H1 (cell line): ENCODE data around the gene SELENOI. TPM values are rescaled to one million over a fixed set of nuclear protein-coding genes. Genes with fewer than 3 reads are reported as not detected.

ENCODE experiments used
- CTCF ChIA-PET: fragments of 300-600 bp; sonication (Branson Sonifier 250); formaldehyde crosslinking; loops from one replicate; lab custom pipeline; 2021; ENCODE audit not compliant: partially characterized antibody; lab: Charles Lee
- POLR2A ChIA-PET: fragments of 300-600 bp; sonication (Branson Sonifier 250); formaldehyde crosslinking; loops from one replicate; lab custom pipeline; 2021; ENCODE audit warnings: inconsistent platforms; ENCODE audit not compliant: partially characterized antibody; lab: Charles Lee
- DNase-seq, 2 experiments: peaks; one replicate each; pipeline versions ENCODE4 v3.0.0 to v3.0.0-alpha.2; 2010 to 2022; ENCODE audit warnings: low spot score in 2 of 2, low read depth in 1 of 2, mixed read lengths in 1 of 2
- FAIRE-seq: peaks from 2 replicates; lab custom pipeline; 2011; peaks lifted over from hg19 to GRCh38; lab: Jason Lieb, UNC
- H2AFZ ChIP-seq: 2 replicates; pipeline ENCODE4 v1.8.1; 2012; ENCODE audit warnings: low read length, inconsistent platforms
- H2AK5ac ChIP-seq: 2 replicates; pipeline ENCODE4 v1.6.1; 2013; ENCODE audit warnings: low read depth, low read length
- H2BK120ac ChIP-seq: replicated peaks from 2 replicates; pipeline ENCODE3; 2013; ENCODE audit warnings: low read depth, low read length, inconsistent platforms
- H2BK12ac ChIP-seq: 2 replicates; pipeline ENCODE4 v1.6.1; 2013; ENCODE audit warnings: low read depth, low read length
- H2BK15ac ChIP-seq: 2 replicates; pipeline ENCODE4 v1.6.1; 2013; ENCODE audit warnings: low read length
- H2BK20ac ChIP-seq: 2 replicates; pipeline ENCODE4 v1.6.1; 2013; ENCODE audit warnings: low read length
- H2BK5ac ChIP-seq: 2 replicates; pipeline ENCODE4 v1.6.1; 2013; ENCODE audit warnings: low read depth, low read length
- H3K14ac ChIP-seq: 2 replicates; pipeline ENCODE4 v1.6.1; 2013; ENCODE audit warnings: inconsistent platforms; ENCODE audit not compliant: insufficient read length
- H3K18ac ChIP-seq: 2 replicates; pipeline ENCODE4 v1.6.1; 2013; ENCODE audit warnings: low read length; ENCODE audit errors: extremely low read depth
- H3K23ac ChIP-seq: 2 replicates; pipeline ENCODE4 v1.6.1; 2013; ENCODE audit warnings: inconsistent platforms; ENCODE audit not compliant: insufficient read length
- H3K23me2 ChIP-seq: 2 replicates; pipeline ENCODE4 v1.6.1; 2013; ENCODE audit warnings: low read depth, low read length
- H3K27ac ChIP-seq: 2 replicates; pipeline ENCODE4 v1.6.1; 2011; ENCODE audit warnings: low read depth, low read length, inconsistent platforms
- H3K27me3 ChIP-seq, 4 experiments: replicated peaks in 1 of 4; 1 replicate in 1 of 4; 2 replicates in 3 of 4; pipeline versions ENCODE4 v1.6.1 to v1.8.1; 2011 to 2013; ENCODE audit warnings: low read length in 3 of 4, mild to moderate bottlenecking in 3 of 4, inconsistent platforms in 2 of 4, mixed read lengths in 2 of 4, moderate library complexity in 1 of 4; ENCODE audit not compliant: control insufficient read depth in 3 of 4, insufficient read depth in 3 of 4; ENCODE audit errors: extremely low read depth in 1 of 4
- H3K36me3 ChIP-seq, 4 experiments: 2 replicates each; pipeline versions ENCODE4 v1.6.1 to v1.8.1; 2011 to 2013; ENCODE audit warnings: mild to moderate bottlenecking in 4 of 4, low read length in 3 of 4, moderate library complexity in 2 of 4, control low read depth in 1 of 4, inconsistent platforms in 1 of 4; ENCODE audit not compliant: insufficient read depth in 4 of 4, control insufficient read depth in 2 of 4
- H3K4ac ChIP-seq: replicated peaks from 2 replicates; pipeline ENCODE3; 2013; ENCODE audit warnings: low read length, low read depth, mixed read lengths, inconsistent platforms; ENCODE audit not compliant: insufficient read length
- H3K4me1 ChIP-seq, 4 experiments: replicated peaks in 1 of 4; 1 replicate in 1 of 4; 2 replicates in 3 of 4; pipeline versions ENCODE4 v1.6.1 to v1.8.1; 2011 to 2013; ENCODE audit warnings: low read length in 3 of 4, inconsistent platforms in 2 of 4, mixed read lengths in 1 of 4; ENCODE audit not compliant: insufficient read depth in 4 of 4, control insufficient read depth in 3 of 4
- H3K4me2 ChIP-seq, 2 experiments: 2 replicates each; pipeline versions ENCODE4 v1.6.1 to v1.8.1; 2011 to 2013; ENCODE audit warnings: low read depth in 2 of 2, low read length in 2 of 2, control low read depth in 1 of 2, inconsistent platforms in 1 of 2, mild to moderate bottlenecking in 1 of 2; ENCODE audit not compliant: insufficient read depth in 1 of 2
- H3K4me3 ChIP-seq, 4 experiments: fragments of 200-600, 300-600 bp in 1 of 4; sonication (generic), shearing (Covaris generic), sonication (Bioruptor Twin) in 1 of 4; 2 replicates each; pipeline versions ENCODE4 v1.5.1 to v1.8.1; 2011 to 2016; ENCODE audit warnings: low read length in 4 of 4, low read depth in 3 of 4, control low read depth in 2 of 4, inconsistent platforms in 2 of 4, mild to moderate bottlenecking in 2 of 4, mixed read lengths in 1 of 4, moderate library complexity in 1 of 4; ENCODE audit not compliant: insufficient read depth in 2 of 4; ENCODE audit errors: extremely low read depth in 1 of 4
- H3K56ac ChIP-seq: replicated peaks from 2 replicates; pipeline ENCODE3; 2013; ENCODE audit warnings: low read depth, mild to moderate bottlenecking, mixed read lengths, low read length, inconsistent platforms; ENCODE audit not compliant: insufficient read length
- H3K79me1 ChIP-seq: 2 replicates; pipeline ENCODE4 v1.6.1; 2013; ENCODE audit warnings: low read depth, low read length, control low read depth
- H3K79me2 ChIP-seq, 2 experiments: 2 replicates each; pipeline versions ENCODE4 v1.6.1 to v1.8.1; 2012 to 2013; ENCODE audit warnings: low read length in 2 of 2, mild to moderate bottlenecking in 2 of 2, inconsistent platforms in 1 of 2; ENCODE audit not compliant: insufficient read depth in 2 of 2, control insufficient read depth in 1 of 2
- H3K9ac ChIP-seq, 4 experiments: replicated peaks in 1 of 4; 1 replicate in 1 of 4; 2 replicates in 3 of 4; pipeline versions ENCODE4 v1.6.1 to v1.8.1; 2011 to 2013; ENCODE audit warnings: low read depth in 3 of 4, low read length in 3 of 4, control low read depth in 2 of 4, mild to moderate bottlenecking in 2 of 4, moderate library complexity in 2 of 4, inconsistent platforms in 1 of 4; ENCODE audit errors: extremely low read depth in 1 of 4
- H3K9me3 ChIP-seq, 2 experiments: 2 replicates each; pipeline versions ENCODE4 v1.6.1 to v1.8.1; 2012 to 2013; ENCODE audit warnings: mild to moderate bottlenecking in 2 of 2, moderate library complexity in 2 of 2, control low read depth in 1 of 2, inconsistent platforms in 1 of 2, low read depth in 1 of 2, low read length in 1 of 2, mixed read lengths in 1 of 2; ENCODE audit not compliant: insufficient read depth in 2 of 2
- H4K20me1 ChIP-seq, 2 experiments: replicated peaks in 1 of 2; 2 replicates each; pipeline versions ENCODE3 to v1.8.1; 2011 to 2013; ENCODE audit warnings: inconsistent platforms in 2 of 2, low read length in 2 of 2, mild to moderate bottlenecking in 1 of 2; ENCODE audit not compliant: insufficient read depth in 2 of 2, control insufficient read depth in 1 of 2
- H4K5ac ChIP-seq: 2 replicates; pipeline ENCODE4 v1.6.1; 2013; ENCODE audit warnings: low read length, low read depth, mixed read lengths, inconsistent platforms; ENCODE audit not compliant: insufficient read length
- H4K8ac ChIP-seq: 2 replicates; pipeline ENCODE4 v1.8.0; 2013; ENCODE audit warnings: mild to moderate bottlenecking, moderate library complexity, low read length, inconsistent platforms; ENCODE audit not compliant: insufficient read depth; ENCODE audit errors: extremely low read depth
- H4K91ac ChIP-seq: replicated peaks from 2 replicates; pipeline ENCODE3; 2013; ENCODE audit warnings: low read length, mixed read lengths, inconsistent platforms; ENCODE audit not compliant: insufficient read length
- KDM1A ChIP-seq: fragments of 200-600, 300-600 bp; sonication (generic); IDR thresholded peaks from 2 replicates; pipeline ENCODE4 v1.7.1; 2016; ENCODE audit warnings: mild to moderate bottlenecking, low read length, borderline replicate concordance
- RAD21 ChIP-seq, 2 experiments: IDR thresholded peaks in 1 of 2; conservative IDR thresholded peaks in 1 of 2; 2 replicates each; pipeline ENCODE4 v1.6.1; 2011; ENCODE audit warnings: low read depth in 2 of 2, low read length in 2 of 2, improper control_type of control experiment in 1 of 2, inconsistent platforms in 1 of 2, mild to moderate bottlenecking in 1 of 2, moderate library complexity in 1 of 2
- WGBS, 2 experiments: shearing (Covaris generic) in 1 of 2; methylation state at CpG; one replicate each; pipeline versions ENCODE4 v1.1.6 to v1.1.7; 2013 to 2015; ENCODE audit warnings: low lambda C conversion rate in 2 of 2, mixed read lengths in 2 of 2, inconsistent platforms in 1 of 2, low coverage in 1 of 2, missing lambda C conversion rate in 1 of 2; ENCODE audit not compliant: insufficient replicate concordance in 2 of 2, insufficient coverage in 1 of 2, insufficient read length in 1 of 2; ENCODE audit errors: extremely low coverage in 1 of 2, missing lambda C conversion rate in 1 of 2; 5-methylcytosine and 5-hydroxymethylcytosine counted together
- polyA plus RNA-seq, 7 experiments: library from polyadenylated mRNA; depleted of rRNA in 3 of 7; stranded (reverse) in 5 of 7; unstranded in 2 of 7; fragments of >200 nt in 5 of 7; fragments of 200-250 nt in 2 of 7; gene quantifications; 1 replicate in 5 of 7; 2 replicates in 1 of 7; 4 replicates in 1 of 7; pipeline versions ENCODE4 v1.2.1 to v1.2.3, GENCODE V29; 2011 to 2013; ENCODE audit warnings: missing spikeins in 2 of 7, mixed read lengths in 2 of 7
- total RNA-seq: library from RNA; stranded (reverse); fragmentation: NEBNext Ultra II Directional; extraction: Animal tissue kit (Norgen Biotek cat#: 25700); gene quantifications from 2 replicates; pipeline ENCODE4 v1.2.1, GENCODE V29; 2021

The SELENOI gene
- total and polyA plus RNA-seq, 2 of the 8 experiments (the other 6 are each of a cell fraction or from before 2014, with no cell fraction given) = 15.9 to 63.8 TPM

DNA sequence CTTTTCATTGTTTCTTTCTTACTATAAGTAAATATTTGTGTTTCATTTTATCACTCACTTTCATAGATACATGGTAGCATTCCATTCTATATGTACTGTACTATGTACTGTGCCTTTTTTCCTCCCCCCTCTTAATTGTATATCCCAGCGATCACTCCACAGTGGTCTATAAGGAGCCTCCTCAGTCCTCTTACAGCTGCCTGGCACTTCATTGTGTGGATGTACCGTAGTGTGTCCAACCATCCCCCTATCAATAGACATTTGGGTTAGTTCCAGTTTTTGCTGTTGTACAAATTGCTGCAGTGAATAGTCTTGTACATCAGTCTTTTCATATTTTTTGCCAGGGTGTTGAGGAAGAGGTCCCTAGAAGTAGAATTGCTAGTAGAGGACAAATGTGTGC, 34.3 kb downstream of the SELENOI start:
- Histone ChIP-seq H3K9me3 (no peaks in the 10 kb centered on the region), H2BK20ac (no peak overlapping the region), H2AK5ac (no peak overlapping the region), H3K18ac (no peak overlapping the region), H3K4me1 (no peaks in the 10 kb centered on the region), H2BK120ac (no peak overlapping the region), H3K4ac (no peak overlapping the region), H2BK12ac (no peak overlapping the region), H3K4me2 (no peak overlapping the region), H2BK5ac (no peak overlapping the region), H3K4me3 (no peak overlapping the region), H3K9ac (no peak overlapping the region), H3K56ac (no peak overlapping the region), H3K27ac (no peak overlapping the region), H4K20me1 (peaks cover 0 to 2% of the 10 kb centered on the region in 2 experiments), H3K36me3 (peaks cover 0 to 21% (median 11%) of the 10 kb centered on the region in 4 experiments; a peak in 5 of 8 replicates), H2BK15ac (no peak overlapping the region), H3K79me2 (no peaks in the 10 kb centered on the region), H4K8ac (no peak overlapping the region), H3K23ac (peak overlapping the region; percentile 32), H4K91ac (no peak overlapping the region), H3K14ac (no peak overlapping the region), H3K79me1 (no peaks in the 10 kb centered on the region), H2AFZ (no peak overlapping the region), H3K23me2 (no peaks in the 10 kb centered on the region), H4K5ac (no peak overlapping the region), H3K27me3 (no peaks in the 10 kb centered on the region)
- CTCF ChIA-PET = no interaction called here
- FAIRE-seq (no peak), DNase-seq (no peak)
- POLR2A ChIA-PET = interaction anchor here (1.2 kb wide), 1 partner anchor 75 kb away, joined by 3 read pairs; no protein-coding TSS in a partner anchor
- WGBS, 2 experiments = 94% methylated on average over 2 of the region's 2 CpGs; no CpG with 5 or more reads in 1 of the 2 experiments
- TF ChIP-seq RAD21 (IDR thresholded peaks at IDR 0.05 in 1 of 2, conservative IDR thresholded peaks at IDR 0.05 in 1 of 2; ENCODE audit: low read depth in 2 of 2, low read length in 2 of 2) (no peak), KDM1A (no peak)
